GM23338 (cell line): Measurements from ENCODE around the gene A3GALT2. TPM values are rescaled to one million over a fixed set of nuclear protein-coding genes. Genes with fewer than 3 reads are reported as not detected.

ENCODE experiments used
- ATAC-seq: fragments of 200-7000 bp; cut with Tn5 transposase; 3 replicates; pipeline ENCODE4 v1.9.1; 2020
- DNase-seq: peaks from one replicate; pipeline ENCODE4 v3.0.0-alpha.2; 2015; ENCODE audit warnings: low spot score
- H2AFZ ChIP-seq: fragments of 200-600 bp; sonication (generic); 2 replicates; pipeline ENCODE4 v1.8.0; 2016; ENCODE audit warnings: antibody characterized with exemption, mild to moderate bottlenecking, moderate library complexity
- H3F3A ChIP-seq: fragments of 200-600 bp; sonication (generic); replicated peaks from 2 replicates; pipeline ENCODE4 v1.8.0; 2017; ENCODE audit warnings: antibody characterized with exemption, mixed run types, low read depth
- H3K27ac ChIP-seq: fragments of 200-600 bp; sonication (generic); 2 replicates; pipeline ENCODE4 v1.6.1; 2016; ENCODE audit warnings: low read depth
- H3K27me3 ChIP-seq: fragments of 200-600 bp; sonication (generic); 2 replicates; pipeline ENCODE4 v1.8.0; 2016; ENCODE audit warnings: mild to moderate bottlenecking, mixed run types, moderate library complexity; ENCODE audit not compliant: insufficient read depth
- H3K36me3 ChIP-seq: fragments of 200-600 bp; sonication (generic); 2 replicates; pipeline ENCODE4 v1.8.0; 2016; ENCODE audit warnings: mild to moderate bottlenecking; ENCODE audit not compliant: insufficient read depth
- H3K4me1 ChIP-seq: fragments of 200-600 bp; sonication (generic); 2 replicates; pipeline ENCODE4 v1.8.0; 2016; ENCODE audit warnings: mild to moderate bottlenecking, moderate library complexity; ENCODE audit not compliant: insufficient read depth
- H3K4me2 ChIP-seq: fragments of 200-600 bp; sonication (generic); 2 replicates; pipeline ENCODE4 v1.7.1; 2017; ENCODE audit warnings: mixed run types
- H3K4me3 ChIP-seq: fragments of 200-600 bp; sonication (generic); 2 replicates; pipeline ENCODE4 v1.6.1; 2016; ENCODE audit warnings: mixed run types
- H3K79me2 ChIP-seq: fragments of 200-600 bp; sonication (generic); replicated peaks from 2 replicates; pipeline ENCODE4 v1.8.0; 2017; ENCODE audit warnings: mild to moderate bottlenecking; ENCODE audit not compliant: insufficient read depth
- H3K9me2 ChIP-seq: fragments of 200-600 bp; sonication (generic); 2 replicates; pipeline ENCODE4 v1.8.0; 2017; ENCODE audit not compliant: insufficient read depth
- H4K20me1 ChIP-seq: fragments of 200-600 bp; sonication (generic); replicated peaks from 2 replicates; pipeline ENCODE4 v1.8.0; 2017; ENCODE audit warnings: mild to moderate bottlenecking; ENCODE audit not compliant: insufficient read depth
- H3K27ac Mint-ChIP-seq: 2 replicates; pipeline ENCODE4 v1.8.0; 2020; ENCODE audit warnings: inconsistent platforms, mild to moderate bottlenecking, moderate library complexity, mixed read lengths
- H3K27me3 Mint-ChIP-seq: 3 replicates; pipeline ENCODE4 v1.8.0; 2022; ENCODE audit warnings: low read depth, mild to moderate bottlenecking, moderate library complexity, mixed read lengths, inconsistent platforms; ENCODE audit not compliant: insufficient read depth, poor library complexity
- H3K36me3 Mint-ChIP-seq: 3 replicates; pipeline ENCODE4 v1.8.0; 2021; ENCODE audit warnings: low read depth, mild to moderate bottlenecking, inconsistent platforms, moderate library complexity, mixed read lengths
- H3K4me1 Mint-ChIP-seq: 3 replicates; pipeline ENCODE4 v1.8.0; 2020; ENCODE audit warnings: mild to moderate bottlenecking, inconsistent platforms, mixed read lengths
- H3K4me3 Mint-ChIP-seq: 3 replicates; pipeline ENCODE4 v1.8.0; 2021; ENCODE audit warnings: moderate library complexity, mild to moderate bottlenecking, inconsistent platforms, mixed read lengths
- H3K9me3 Mint-ChIP-seq: 3 replicates; pipeline ENCODE4 v1.8.0; 2020; ENCODE audit warnings: moderate library complexity, mild to moderate bottlenecking, inconsistent platforms, mixed read lengths
- EZH2 ChIP-seq: fragments of 200-600 bp; sonication (generic); IDR thresholded peaks from one replicate; pipeline ENCODE4 v1.8.0; 2017; ENCODE audit warnings: antibody characterized with exemption, mild to moderate bottlenecking, low read depth; ENCODE audit not compliant: unreplicated experiment
- ZNF114 ChIP-seq: fragments of 250-450 bp; sonication (Bioruptor Pico); IDR thresholded peaks from 2 replicates; pipeline ENCODE4 v1.5.0; 2020; ENCODE audit warnings: mild to moderate bottlenecking, moderate library complexity
- polyA plus RNA-seq: library from polyadenylated mRNA; unstranded; fragments of >200 nt; fragmentation: Nextera tagmentation; extraction: Ambion mirVana; gene quantifications from 2 replicates; pipeline ENCODE4 v1.2.1, GENCODE V29; 2016
- total RNA-seq: library from RNA; depleted of rRNA; stranded (reverse); fragments of >200 nt; shearing (Covaris generic); gene quantifications from 2 replicates; pipeline ENCODE4 v1.2.3, GENCODE V29; 2014
- TF ChIP-seq, protein P1 (sequence below): fragments of 250-450 bp; sonication (Bioruptor Pico); IDR thresholded peaks from 2 replicates; pipeline ENCODE4 v1.5.0; 2020; ENCODE audit warnings: mild to moderate bottlenecking, moderate library complexity
- TF ChIP-seq, protein P2 (sequence below), 2 experiments: fragments of 200-600 bp in 1 of 2; sonication (generic) in 1 of 2; conservative IDR thresholded peaks; 2 replicates each; pipeline versions ENCODE4 v1.5.1 to v1.6.1; 2016 to 2017; ENCODE audit warnings: antibody characterized with exemption in 2 of 2, low read depth in 2 of 2, mild to moderate bottlenecking in 2 of 2, moderate library complexity in 1 of 2
- TF ChIP-seq, protein P3 (sequence below): IDR thresholded peaks from 2 replicates; pipeline ENCODE4 v1.6.1; 2016; ENCODE audit warnings: antibody characterized with exemption

A3GALT2 gene
- total and polyA plus RNA-seq, 2 experiments from 2014 or later = not detected

DNA sequence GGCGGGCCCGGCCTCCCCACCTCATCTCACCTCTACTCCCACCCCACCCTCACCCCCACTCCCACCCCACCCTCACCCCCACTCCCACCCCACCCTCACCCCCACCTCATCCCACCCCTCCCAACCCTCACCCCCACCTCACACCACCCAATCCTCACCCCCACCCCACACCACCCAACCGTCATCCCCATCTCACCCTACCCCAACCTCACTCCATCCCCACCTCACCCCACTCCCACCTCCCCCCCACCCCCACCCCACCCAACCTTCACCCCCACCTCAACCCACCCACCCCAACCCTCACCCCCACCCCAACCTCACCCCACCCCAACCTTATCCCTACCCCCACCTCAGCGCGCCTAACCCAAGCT, 13.4 kb downstream of the A3GALT2 start (continued):
- TF ChIP-seq, protein P1, sequence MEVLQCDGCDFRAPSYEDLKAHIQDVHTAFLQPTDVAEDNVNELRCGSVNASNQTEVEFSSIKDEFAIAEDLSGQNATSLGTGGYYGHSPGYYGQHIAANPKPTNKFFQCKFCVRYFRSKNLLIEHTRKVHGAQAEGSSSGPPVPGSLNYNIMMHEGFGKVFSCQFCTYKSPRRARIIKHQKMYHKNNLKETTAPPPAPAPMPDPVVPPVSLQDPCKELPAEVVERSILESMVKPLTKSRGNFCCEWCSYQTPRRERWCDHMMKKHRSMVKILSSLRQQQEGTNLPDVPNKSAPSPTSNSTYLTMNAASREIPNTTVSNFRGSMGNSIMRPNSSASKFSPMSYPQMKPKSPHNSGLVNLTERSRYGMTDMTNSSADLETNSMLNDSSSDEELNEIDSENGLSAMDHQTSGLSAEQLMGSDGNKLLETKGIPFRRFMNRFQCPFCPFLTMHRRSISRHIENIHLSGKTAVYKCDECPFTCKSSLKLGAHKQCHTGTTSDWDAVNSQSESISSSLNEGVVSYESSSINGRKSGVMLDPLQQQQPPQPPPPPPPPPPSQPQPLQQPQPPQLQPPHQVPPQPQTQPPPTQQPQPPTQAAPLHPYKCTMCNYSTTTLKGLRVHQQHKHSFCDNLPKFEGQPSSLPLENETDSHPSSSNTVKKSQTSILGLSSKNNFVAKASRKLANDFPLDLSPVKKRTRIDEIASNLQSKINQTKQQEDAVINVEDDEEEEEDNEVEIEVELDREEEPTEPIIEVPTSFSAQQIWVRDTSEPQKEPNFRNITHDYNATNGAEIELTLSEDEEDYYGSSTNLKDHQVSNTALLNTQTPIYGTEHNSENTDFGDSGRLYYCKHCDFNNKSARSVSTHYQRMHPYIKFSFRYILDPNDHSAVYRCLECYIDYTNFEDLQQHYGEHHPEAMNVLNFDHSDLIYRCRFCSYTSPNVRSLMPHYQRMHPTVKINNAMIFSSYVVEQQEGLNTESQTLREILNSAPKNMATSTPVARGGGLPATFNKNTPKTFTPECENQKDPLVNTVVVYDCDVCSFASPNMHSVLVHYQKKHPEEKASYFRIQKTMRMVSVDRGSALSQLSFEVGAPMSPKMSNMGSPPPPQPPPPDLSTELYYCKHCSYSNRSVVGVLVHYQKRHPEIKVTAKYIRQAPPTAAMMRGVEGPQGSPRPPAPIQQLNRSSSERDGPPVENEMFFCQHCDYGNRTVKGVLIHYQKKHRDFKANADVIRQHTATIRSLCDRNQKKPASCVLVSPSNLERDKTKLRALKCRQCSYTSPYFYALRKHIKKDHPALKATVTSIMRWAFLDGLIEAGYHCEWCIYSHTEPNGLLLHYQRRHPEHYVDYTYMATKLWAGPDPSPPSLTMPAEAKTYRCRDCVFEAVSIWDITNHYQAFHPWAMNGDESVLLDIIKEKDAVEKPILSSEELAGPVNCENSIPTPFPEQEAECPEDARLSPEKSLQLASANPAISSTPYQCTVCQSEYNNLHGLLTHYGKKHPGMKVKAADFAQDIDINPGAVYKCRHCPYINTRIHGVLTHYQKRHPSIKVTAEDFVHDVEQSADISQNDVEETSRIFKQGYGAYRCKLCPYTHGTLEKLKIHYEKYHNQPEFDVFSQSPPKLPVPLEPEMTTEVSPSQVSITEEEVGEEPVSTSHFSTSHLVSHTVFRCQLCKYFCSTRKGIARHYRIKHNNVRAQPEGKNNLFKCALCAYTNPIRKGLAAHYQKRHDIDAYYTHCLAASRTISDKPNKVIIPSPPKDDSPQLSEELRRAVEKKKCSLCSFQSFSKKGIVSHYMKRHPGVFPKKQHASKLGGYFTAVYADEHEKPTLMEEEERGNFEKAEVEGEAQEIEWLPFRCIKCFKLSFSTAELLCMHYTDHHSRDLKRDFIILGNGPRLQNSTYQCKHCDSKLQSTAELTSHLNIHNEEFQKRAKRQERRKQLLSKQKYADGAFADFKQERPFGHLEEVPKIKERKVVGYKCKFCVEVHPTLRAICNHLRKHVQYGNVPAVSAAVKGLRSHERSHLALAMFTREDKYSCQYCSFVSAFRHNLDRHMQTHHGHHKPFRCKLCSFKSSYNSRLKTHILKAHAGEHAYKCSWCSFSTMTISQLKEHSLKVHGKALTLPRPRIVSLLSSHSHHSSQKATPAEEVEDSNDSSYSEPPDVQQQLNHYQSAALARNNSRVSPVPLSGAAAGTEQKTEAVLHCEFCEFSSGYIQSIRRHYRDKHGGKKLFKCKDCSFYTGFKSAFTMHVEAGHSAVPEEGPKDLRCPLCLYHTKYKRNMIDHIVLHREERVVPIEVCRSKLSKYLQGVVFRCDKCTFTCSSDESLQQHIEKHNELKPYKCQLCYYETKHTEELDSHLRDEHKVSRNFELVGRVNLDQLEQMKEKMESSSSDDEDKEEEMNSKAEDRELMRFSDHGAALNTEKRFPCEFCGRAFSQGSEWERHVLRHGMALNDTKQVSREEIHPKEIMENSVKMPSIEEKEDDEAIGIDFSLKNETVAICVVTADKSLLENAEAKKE (CRISPR knock-in tag) = no peak

DNA sequence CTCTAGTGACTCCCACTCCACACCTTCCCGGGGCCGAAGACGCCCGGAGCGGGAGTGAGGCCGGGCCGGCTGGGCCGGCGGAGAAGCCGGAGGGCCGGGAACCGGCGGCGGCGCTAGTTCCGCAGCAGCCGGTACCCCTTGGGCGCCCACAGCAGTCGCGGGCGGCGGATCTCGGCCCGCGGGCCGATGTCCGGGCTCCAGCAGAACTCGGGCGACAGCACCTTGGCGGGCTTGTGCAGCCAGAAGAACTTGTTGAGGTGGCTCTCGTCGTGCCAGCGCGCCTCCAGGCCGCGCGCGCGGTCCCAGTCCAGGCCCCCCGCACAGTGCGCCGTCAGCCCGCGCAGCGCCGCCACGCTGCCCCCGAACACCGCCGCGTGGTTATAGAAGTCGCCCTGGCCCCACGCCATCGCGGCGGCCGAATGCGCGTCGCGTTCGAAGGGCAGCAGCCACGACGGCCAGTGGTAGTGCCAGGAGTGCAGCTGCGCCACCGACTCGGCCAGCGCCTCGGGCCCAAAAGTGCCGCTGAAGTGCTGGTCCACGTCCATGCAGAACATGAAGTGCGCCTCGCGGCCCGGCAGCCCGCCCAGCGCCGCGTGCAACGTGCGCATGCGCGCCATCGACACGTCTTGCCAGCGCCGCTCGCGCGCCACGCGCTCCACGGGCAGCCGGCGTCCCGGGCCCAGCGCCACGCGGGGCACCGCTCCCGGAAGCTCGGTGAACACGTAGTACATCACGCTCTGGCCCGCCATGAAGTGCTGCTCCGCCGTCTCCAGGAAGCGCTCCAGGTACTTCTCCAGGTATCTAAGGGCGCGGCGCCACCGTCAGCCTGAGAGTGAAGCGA, 14.0 kb downstream of the A3GALT2 start:
- Mint-ChIP-seq H3K36me3 (peaks cover 2% of the 10 kb centered on the region; the same call in 2 of the 3 replicates), H3K27ac (no peak overlapping the region), H3K9me3 (peaks cover 8% of the 10 kb centered on the region; the same call in 2 of the 3 replicates), H3K4me3 (peak overlapping the region; percentile 52; the same call in 2 of the 3 replicates), H3K27me3 (peaks cover 35% of the 10 kb centered on the region), H3K4me1 (peaks cover 3% of the 10 kb centered on the region; the same call in 2 of the 3 replicates)
- DNase-seq = peak; percentile 61
- peak overlapping the region; percentile 84 for H2AFZ ChIP-seq
- ATAC-seq = peak; percentile 83
- H3K27ac ChIP-seq = no peak overlapping the region
- H3K4me2 ChIP-seq = peak overlapping the region; percentile 76
- H3K4me1 ChIP-seq = peaks cover 5% of the 10 kb centered on the region; the same call in 1 of the 2 replicates
- no peaks in the 10 kb centered on the region for H3F3A ChIP-seq
- peaks cover 1% of the 10 kb centered on the region; the same call in 1 of the 2 replicates for H3K9me2 ChIP-seq
- no peaks in the 10 kb centered on the region for H3K36me3 ChIP-seq
- peak overlapping the region; percentile 53 for H3K4me3 ChIP-seq
- no peaks in the 10 kb centered on the region; the same call in 1 of the 2 replicates for H4K20me1 ChIP-seq
- TF ChIP-seq ZNF114 (CRISPR knock-in tag) = no peak
- TF ChIP-seq EZH2 = peak; percentile 32
- TF ChIP-seq, protein P2, sequence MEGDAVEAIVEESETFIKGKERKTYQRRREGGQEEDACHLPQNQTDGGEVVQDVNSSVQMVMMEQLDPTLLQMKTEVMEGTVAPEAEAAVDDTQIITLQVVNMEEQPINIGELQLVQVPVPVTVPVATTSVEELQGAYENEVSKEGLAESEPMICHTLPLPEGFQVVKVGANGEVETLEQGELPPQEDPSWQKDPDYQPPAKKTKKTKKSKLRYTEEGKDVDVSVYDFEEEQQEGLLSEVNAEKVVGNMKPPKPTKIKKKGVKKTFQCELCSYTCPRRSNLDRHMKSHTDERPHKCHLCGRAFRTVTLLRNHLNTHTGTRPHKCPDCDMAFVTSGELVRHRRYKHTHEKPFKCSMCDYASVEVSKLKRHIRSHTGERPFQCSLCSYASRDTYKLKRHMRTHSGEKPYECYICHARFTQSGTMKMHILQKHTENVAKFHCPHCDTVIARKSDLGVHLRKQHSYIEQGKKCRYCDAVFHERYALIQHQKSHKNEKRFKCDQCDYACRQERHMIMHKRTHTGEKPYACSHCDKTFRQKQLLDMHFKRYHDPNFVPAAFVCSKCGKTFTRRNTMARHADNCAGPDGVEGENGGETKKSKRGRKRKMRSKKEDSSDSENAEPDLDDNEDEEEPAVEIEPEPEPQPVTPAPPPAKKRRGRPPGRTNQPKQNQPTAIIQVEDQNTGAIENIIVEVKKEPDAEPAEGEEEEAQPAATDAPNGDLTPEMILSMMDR (conservative IDR thresholded peaks at IDR 0.05; ENCODE audit: low read depth in 2 of 2) = no peak; a peak in 1 of 4 replicates
- TF ChIP-seq, protein P3, sequence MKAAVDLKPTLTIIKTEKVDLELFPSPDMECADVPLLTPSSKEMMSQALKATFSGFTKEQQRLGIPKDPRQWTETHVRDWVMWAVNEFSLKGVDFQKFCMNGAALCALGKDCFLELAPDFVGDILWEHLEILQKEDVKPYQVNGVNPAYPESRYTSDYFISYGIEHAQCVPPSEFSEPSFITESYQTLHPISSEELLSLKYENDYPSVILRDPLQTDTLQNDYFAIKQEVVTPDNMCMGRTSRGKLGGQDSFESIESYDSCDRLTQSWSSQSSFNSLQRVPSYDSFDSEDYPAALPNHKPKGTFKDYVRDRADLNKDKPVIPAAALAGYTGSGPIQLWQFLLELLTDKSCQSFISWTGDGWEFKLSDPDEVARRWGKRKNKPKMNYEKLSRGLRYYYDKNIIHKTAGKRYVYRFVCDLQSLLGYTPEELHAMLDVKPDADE = no peak
- H3K27me3 ChIP-seq = peaks cover 32% of the 10 kb centered on the region
- H3K79me2 ChIP-seq = no peaks in the 10 kb centered on the region
